Measurements from ENCODE around the gene ERF.

Gene ERF

GRCh38 chr19:42297039-42297438 is 42.1 kb upstream of the ERF start:
- TF ChIP-seq SNAI2 (CRISPR knock-in tag; IDR thresholded peaks at IDR 0.05) (no peak), ZNF565 (CRISPR knock-in tag; conservative IDR thresholded peaks at IDR 0.05; ENCODE audit: low read depth) (no peak), RARB (CRISPR knock-in tag; IDR thresholded peaks at IDR 0.05) (no peak), CSRNP3 (CRISPR knock-in tag; IDR thresholded peaks at IDR 0.05) (no peak)
- ATAC-seq: no peak

GRCh38 chr19:42295831-42296525 is 41.0 kb upstream of the ERF start:
- ATAC-seq: peak; percentile 84
- TF ChIP-seq POU6F1 (CRISPR knock-in tag; IDR thresholded peaks at IDR 0.05; ENCODE audit: borderline replicate concordance, low read depth) (no peak), ZC3H10 (CRISPR knock-in tag; IDR thresholded peaks at IDR 0.05) (no peak), ZNF8 (CRISPR knock-in tag; IDR thresholded peaks at IDR 0.05) (no peak)

GRCh38 chr19:42295342-42295741 is 40.4 kb upstream of the ERF start:
- no peak for TF ChIP-seq ZFP30 (CRISPR knock-in tag; IDR thresholded peaks at IDR 0.05)
- TF ChIP-seq ZC3H10 (CRISPR knock-in tag; IDR thresholded peaks at IDR 0.05): no peak
- TF ChIP-seq RARB (CRISPR knock-in tag; IDR thresholded peaks at IDR 0.05): no peak
- TF ChIP-seq CREB5 (CRISPR knock-in tag; IDR thresholded peaks at IDR 0.05; ENCODE audit: low read depth): no peak
- TF ChIP-seq SNAI2 (CRISPR knock-in tag; IDR thresholded peaks at IDR 0.05): no peak
- TF ChIP-seq BACH2 (CRISPR knock-in tag; IDR thresholded peaks at IDR 0.05; ENCODE audit: borderline replicate concordance): no peak
- no peak for ATAC-seq

- ATAC-seq: no peak
- TF ChIP-seq TCF4 (CRISPR knock-in tag; IDR thresholded peaks at IDR 0.05; ENCODE audit: borderline replicate concordance) (no peak), CREB5 (CRISPR knock-in tag; IDR thresholded peaks at IDR 0.05; ENCODE audit: low read depth) (no peak), BACH2 (CRISPR knock-in tag; IDR thresholded peaks at IDR 0.05; ENCODE audit: borderline replicate concordance) (no peak), ZNF70 (CRISPR knock-in tag; IDR thresholded peaks at IDR 0.05) (no peak), OSR1 (CRISPR knock-in tag; IDR thresholded peaks at IDR 0.05) (no peak), ISL1 (CRISPR knock-in tag; IDR thresholded peaks at IDR 0.05) (no peak), ZNF565 (CRISPR knock-in tag; conservative IDR thresholded peaks at IDR 0.05; ENCODE audit: low read depth) (no peak), ZFP30 (CRISPR knock-in tag; IDR thresholded peaks at IDR 0.05) (no peak), PPARA (CRISPR knock-in tag; IDR thresholded peaks at IDR 0.05; ENCODE audit: borderline replicate concordance) (no peak), ZC3H10 (CRISPR knock-in tag; IDR thresholded peaks at IDR 0.05) (no peak), TSHZ2 (CRISPR knock-in tag; IDR thresholded peaks at IDR 0.05) (no peak)
Observed at GRCh38 chr19:42294471-42295137, 39.7 kb upstream of the ERF start.

Measured in SK-N-SH treated with all-trans-retinoic acid at 6 μM for 48 hours (cell line).